Endothelial cell (in vitro differentiated cells): ENCODE data around the gene LUC7L2. TPM values are rescaled to one million over a fixed set of nuclear protein-coding genes. Genes with fewer than 3 reads are reported as not detected.

Source experiments
- DNase-seq: peaks from one replicate; pipeline ENCODE4 v3.0.0; 2021; ENCODE audit warnings: low spot score
- H3K27ac Mint-ChIP-seq: one replicate; pipeline ENCODE4 v1.8.0; 2021; ENCODE audit warnings: mixed read lengths, inconsistent platforms; ENCODE audit not compliant: unreplicated experiment
- H3K27me3 Mint-ChIP-seq: one replicate; pipeline ENCODE4 v1.8.0; 2021; ENCODE audit warnings: mild to moderate bottlenecking, moderate library complexity, mixed read lengths, inconsistent platforms; ENCODE audit not compliant: unreplicated experiment
- H3K36me3 Mint-ChIP-seq: one replicate; pipeline ENCODE4 v1.8.0; 2021; ENCODE audit warnings: mild to moderate bottlenecking, low read depth, mixed read lengths, inconsistent platforms; ENCODE audit not compliant: unreplicated experiment
- H3K4me1 Mint-ChIP-seq: one replicate; pipeline ENCODE4 v1.8.0; 2021; ENCODE audit warnings: mild to moderate bottlenecking, mixed read lengths, inconsistent platforms; ENCODE audit not compliant: unreplicated experiment
- H3K4me3 Mint-ChIP-seq: one replicate; pipeline ENCODE4 v1.8.0; 2021; ENCODE audit warnings: mild to moderate bottlenecking, mixed read lengths, inconsistent platforms; ENCODE audit not compliant: unreplicated experiment
- H3K9me3 Mint-ChIP-seq: one replicate; pipeline ENCODE4 v1.8.0; 2021; ENCODE audit warnings: mixed read lengths, inconsistent platforms; ENCODE audit not compliant: unreplicated experiment
- total RNA-seq: library from RNA; stranded (reverse); fragmentation: NEBNext Ultra II Directional; extraction: Animal tissue kit (Norgen Biotek cat#: 25700); gene quantifications from one replicate; pipeline ENCODE4 v1.2.1, GENCODE V29; 2021; ENCODE audit not compliant: unreplicated experiment
- TF ChIP-seq, protein P1 (sequence below): fragments of 200-600 bp; sonication (generic); IDR thresholded peaks from one replicate; pipeline ENCODE4 v1.5.0; 2021; ENCODE audit warnings: antibody characterized with exemption; ENCODE audit not compliant: unreplicated experiment

The LUC7L2 gene
- total RNA-seq, 1 donor from 2014 or later: 83.5 TPM

DNA sequence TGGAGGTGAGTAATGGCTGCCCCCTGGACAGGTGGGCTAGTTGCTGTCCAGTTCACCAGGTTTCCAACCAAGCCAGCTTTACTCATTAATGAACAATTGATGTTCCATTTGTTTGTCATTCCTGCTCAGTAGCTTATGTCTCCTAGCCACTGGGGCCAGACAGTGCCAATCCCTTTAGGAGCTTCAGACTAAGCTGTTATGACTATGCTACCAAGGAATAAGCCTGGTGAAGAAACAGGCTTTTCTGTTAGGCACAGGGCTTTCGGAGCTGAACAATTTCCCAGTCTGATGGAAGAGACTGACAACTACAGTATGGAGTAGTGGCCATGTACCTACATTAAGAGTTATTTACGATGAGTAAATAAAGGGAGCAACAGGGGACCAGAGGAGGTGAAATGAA, 20.7 kb upstream of the LUC7L2 start:
- H3K36me3 Mint-ChIP-seq: peaks cover 10% of the 10 kb centered on the region
- no peak for DNase-seq
- peaks cover 10% of the 10 kb centered on the region for H3K27me3 Mint-ChIP-seq
- TF ChIP-seq, protein P1, sequence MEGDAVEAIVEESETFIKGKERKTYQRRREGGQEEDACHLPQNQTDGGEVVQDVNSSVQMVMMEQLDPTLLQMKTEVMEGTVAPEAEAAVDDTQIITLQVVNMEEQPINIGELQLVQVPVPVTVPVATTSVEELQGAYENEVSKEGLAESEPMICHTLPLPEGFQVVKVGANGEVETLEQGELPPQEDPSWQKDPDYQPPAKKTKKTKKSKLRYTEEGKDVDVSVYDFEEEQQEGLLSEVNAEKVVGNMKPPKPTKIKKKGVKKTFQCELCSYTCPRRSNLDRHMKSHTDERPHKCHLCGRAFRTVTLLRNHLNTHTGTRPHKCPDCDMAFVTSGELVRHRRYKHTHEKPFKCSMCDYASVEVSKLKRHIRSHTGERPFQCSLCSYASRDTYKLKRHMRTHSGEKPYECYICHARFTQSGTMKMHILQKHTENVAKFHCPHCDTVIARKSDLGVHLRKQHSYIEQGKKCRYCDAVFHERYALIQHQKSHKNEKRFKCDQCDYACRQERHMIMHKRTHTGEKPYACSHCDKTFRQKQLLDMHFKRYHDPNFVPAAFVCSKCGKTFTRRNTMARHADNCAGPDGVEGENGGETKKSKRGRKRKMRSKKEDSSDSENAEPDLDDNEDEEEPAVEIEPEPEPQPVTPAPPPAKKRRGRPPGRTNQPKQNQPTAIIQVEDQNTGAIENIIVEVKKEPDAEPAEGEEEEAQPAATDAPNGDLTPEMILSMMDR: no peak
- H3K9me3 Mint-ChIP-seq: peaks cover 10% of the 10 kb centered on the region
- H3K4me3 Mint-ChIP-seq: peak overlapping the region; percentile 85
- H3K4me1 Mint-ChIP-seq: peaks cover 18% of the 10 kb centered on the region
- H3K27ac Mint-ChIP-seq: peak overlapping the region; percentile 88

DNA sequence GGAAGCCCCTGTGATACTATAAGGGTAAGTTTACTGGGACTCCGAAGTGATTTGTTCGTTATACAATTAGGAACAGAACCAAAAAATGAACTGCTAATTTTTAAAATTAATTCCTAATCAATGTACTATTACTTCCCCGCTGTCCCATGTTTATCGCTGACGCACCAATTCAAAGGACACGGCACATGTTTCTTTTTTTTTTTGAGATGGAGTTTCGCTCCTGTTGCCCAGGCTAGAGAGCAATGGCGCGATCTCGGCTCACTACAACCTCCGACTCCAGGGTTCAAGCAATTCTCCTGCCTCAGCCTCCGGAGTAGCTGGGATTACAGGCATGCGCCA, 20.0 kb upstream of the LUC7L2 start:
- H3K27ac Mint-ChIP-seq: peak overlapping the region; percentile 88
- DNase-seq: no peak
- H3K36me3 Mint-ChIP-seq: peaks cover 10% of the 10 kb centered on the region
- H3K4me1 Mint-ChIP-seq: peaks cover 18% of the 10 kb centered on the region
- TF ChIP-seq, protein P1: no peak
- peaks cover 10% of the 10 kb centered on the region for H3K9me3 Mint-ChIP-seq
- H3K27me3 Mint-ChIP-seq: peaks cover 10% of the 10 kb centered on the region
- H3K4me3 Mint-ChIP-seq: peak overlapping the region; percentile 85

DNA sequence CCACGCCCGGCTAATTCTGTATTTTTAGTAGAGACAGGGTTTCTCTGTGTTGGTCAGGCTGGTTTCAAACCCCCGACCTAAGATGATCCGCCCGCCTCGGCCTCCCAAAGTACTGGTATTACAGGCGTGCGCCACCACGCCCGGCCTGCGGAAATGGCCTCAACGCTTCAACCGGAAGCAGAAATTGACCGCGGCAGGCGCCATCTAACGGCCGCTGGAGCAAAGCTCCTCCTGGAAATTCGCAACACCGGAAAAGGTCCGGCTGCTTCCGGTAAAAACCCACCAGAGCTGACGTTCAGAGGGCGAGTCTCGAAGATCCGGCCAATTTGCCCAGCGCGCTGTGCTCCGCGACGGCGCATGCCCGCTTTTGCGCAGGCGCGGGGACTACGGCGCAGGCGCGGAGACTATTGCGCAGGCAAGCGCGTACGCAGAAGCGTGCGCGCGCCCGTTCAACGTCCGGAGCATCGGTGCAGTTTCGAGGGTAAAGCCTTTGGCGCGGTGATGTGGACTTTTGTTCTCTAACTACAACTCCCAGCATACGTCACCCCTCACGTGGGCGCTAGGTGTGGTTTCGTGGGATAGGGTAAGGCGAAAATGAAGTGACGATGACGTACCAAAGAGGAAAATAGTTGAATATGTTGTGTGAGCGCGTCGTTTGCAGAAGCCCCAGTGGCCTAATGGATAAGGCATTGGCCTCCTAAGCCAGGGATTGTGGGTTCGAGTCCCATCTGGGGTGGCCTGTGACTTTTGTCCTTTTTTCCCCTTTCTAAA, 19.5 kb upstream of the LUC7L2 start:
- Mint-ChIP-seq H3K4me3 (peak overlapping the region; percentile 97), H3K4me1 (peaks cover 18% of the 10 kb centered on the region), H3K27ac (peak overlapping the region; percentile 95), H3K27me3 (peaks cover 10% of the 10 kb centered on the region), H3K9me3 (peaks cover 10% of the 10 kb centered on the region), H3K36me3 (peaks cover 10% of the 10 kb centered on the region)
- DNase-seq: peak; percentile 96
- TF ChIP-seq, protein P1: peak; percentile 67

DNA sequence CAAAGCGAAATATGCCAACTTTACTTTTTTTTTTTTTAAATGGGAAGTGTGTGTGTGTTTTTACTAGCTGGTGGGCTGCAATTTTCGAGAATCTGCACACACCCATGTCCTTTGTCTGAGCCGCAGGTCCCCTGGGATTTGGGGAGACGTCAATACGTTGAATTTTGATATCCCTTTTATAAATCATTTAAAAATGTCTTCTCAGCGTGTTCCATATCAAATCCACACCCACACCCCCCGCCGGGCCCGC, 19.0 kb upstream of the LUC7L2 start:
- H3K9me3 Mint-ChIP-seq: peaks cover 10% of the 10 kb centered on the region
- DNase-seq: no peak
- peak overlapping the region; percentile 97 for H3K4me3 Mint-ChIP-seq
- peaks cover 10% of the 10 kb centered on the region for H3K27me3 Mint-ChIP-seq
- peaks cover 10% of the 10 kb centered on the region for H3K36me3 Mint-ChIP-seq
- H3K27ac Mint-ChIP-seq: peak overlapping the region; percentile 95
- H3K4me1 Mint-ChIP-seq: peaks cover 18% of the 10 kb centered on the region
- TF ChIP-seq, protein P1: no peak

DNA sequence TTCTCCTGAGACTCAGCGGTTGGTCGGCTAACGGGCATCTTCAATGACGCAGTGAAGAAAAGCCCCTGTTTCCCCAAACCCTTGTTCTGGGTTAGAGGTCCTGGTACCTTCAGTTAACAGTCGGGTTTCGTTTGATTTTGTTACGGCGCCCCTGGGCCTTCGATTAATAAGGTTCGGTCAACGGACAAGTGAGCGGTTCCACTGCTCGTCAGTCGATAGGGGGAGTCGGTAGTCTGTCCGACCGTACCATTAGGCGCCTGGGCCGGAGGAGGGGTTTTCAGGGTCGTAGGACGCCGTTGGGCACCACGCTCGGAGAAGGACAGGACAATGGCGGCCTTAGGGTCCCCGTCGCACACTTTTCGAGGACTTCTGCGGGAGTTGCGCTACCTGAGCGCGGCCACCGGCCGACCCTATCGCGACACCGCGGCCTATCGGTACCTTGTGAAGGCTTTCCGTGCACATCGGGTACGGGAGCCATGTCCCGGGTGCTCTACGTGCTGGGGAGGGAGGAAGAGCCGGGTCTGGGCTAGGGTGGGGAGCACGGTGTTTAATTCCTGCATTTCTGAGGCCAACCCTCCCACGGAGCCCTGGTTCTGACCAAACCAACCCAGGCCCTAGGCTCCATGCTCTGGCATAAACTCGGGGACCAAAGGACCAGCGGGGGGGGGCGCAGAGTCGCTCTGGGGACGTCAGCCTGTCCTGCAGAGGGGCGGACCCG, 18.5 kb upstream of the LUC7L2 start, which contains the start of gene FMC1:
Gene FMC1 (plus strand): TSS at position 280 of the 718 bp plus-strand sequence. CDS start 48 bp downstream, at position 328.
- Mint-ChIP-seq H3K4me1 (peaks cover 18% of the 10 kb centered on the region), H3K9me3 (peaks cover 10% of the 10 kb centered on the region), H3K4me3 (peak within 1 kb of the TSS; percentile 97), H3K27me3 (peaks cover 10% of the 10 kb centered on the region), H3K36me3 (peaks cover 10% of the 10 kb centered on the region), H3K27ac (peak within 1 kb of the TSS; percentile 95)
- TF ChIP-seq, protein P1: no peak
- DNase-seq: peak; percentile 85
